Measurements from ENCODE around the gene BCL11B. TPM values are rescaled to one million over a fixed set of nuclear protein-coding genes. Genes with fewer than 3 reads are reported as not detected.
A peak's percentile ranks its signal among the peaks of the same experiment; 100 is the strongest.

Gene BCL11B
- total and polyA plus RNA-seq, 2 donors from 2014 or later, result 0.13 to 3.3 TPM

GRCh38 chr14:99232714-99233214, 39.2 kb downstream of the BCL11B start:
- H3K27me3 ChIP-seq (ENCODE audit: control insufficient read depth, insufficient read depth, low read length), result no peaks in the 10 kb centered on the region

GRCh38 chr14:99231850-99232713, 39.9 kb downstream of the BCL11B start:
- H3K9me3 ChIP-seq (ENCODE audit: control insufficient read depth in 2 of 3, insufficient read depth in 1 of 3, low read length in 3 of 3), result peaks cover 0 to 6% (median 0%) of the 10 kb centered on the region in 3 donors
- intact Hi-C loops (cut with DNase I), result no loop called here
- FAIRE-seq, result no peak
- H3K4me3 ChIP-seq (ENCODE audit: low read length in 3 of 3), result peak overlapping the region in 1 of 3 donors; percentile 2
- no peak overlapping the region for H3K9ac ChIP-seq (ENCODE audit: low read length in 3 of 3)
- no peaks in the 10 kb centered on the region for H3K27me3 ChIP-seq (ENCODE audit: control insufficient read depth, insufficient read depth, low read length)
- no peaks in the 10 kb centered on the region for H3K4me1 ChIP-seq (ENCODE audit: control insufficient read depth in 2 of 3, insufficient read depth in 2 of 3, low read depth in 1 of 3, low read length in 3 of 3)
- TF ChIP-seq CTCF (IDR thresholded peaks at IDR 0.05; ENCODE audit: borderline replicate concordance, extremely low read depth, insufficient read depth), result no peak
- peak in 4 of 5 donors; percentile 88 to 92 (median 92) for DNase-seq
- H3K27ac ChIP-seq (ENCODE audit: low read depth in 2 of 2, low read length in 2 of 2), result peak overlapping the region in 1 of 2 donors; percentile 32
- no peaks in the 10 kb centered on the region for H3K36me3 ChIP-seq (ENCODE audit: control insufficient read depth in 2 of 3, insufficient read depth in 3 of 3, low read length in 3 of 3)

More at GRCh38 chr14:99232714-99233214, 39.2 kb downstream of the BCL11B start:
- no peak overlapping the region for H3K27ac ChIP-seq (ENCODE audit: low read depth in 2 of 2, low read length in 2 of 2)
- H3K9ac ChIP-seq (ENCODE audit: low read length in 3 of 3), result no peak overlapping the region
- intact Hi-C loops (cut with DNase I), result no loop called here
- H3K4me3 ChIP-seq (ENCODE audit: low read length in 3 of 3), result no peak overlapping the region
- DNase-seq, result no peak
- no peak for TF ChIP-seq CTCF (IDR thresholded peaks at IDR 0.05; ENCODE audit: borderline replicate concordance, extremely low read depth, insufficient read depth)
- H3K36me3 ChIP-seq (ENCODE audit: control insufficient read depth in 2 of 3, insufficient read depth in 3 of 3, low read length in 3 of 3), result no peaks in the 10 kb centered on the region
- H3K9me3 ChIP-seq (ENCODE audit: control insufficient read depth in 2 of 3, insufficient read depth in 1 of 3, low read length in 3 of 3), result peaks cover 0 to 6% (median 0%) of the 10 kb centered on the region in 3 donors
- H3K4me1 ChIP-seq (ENCODE audit: control insufficient read depth in 2 of 3, insufficient read depth in 2 of 3, low read depth in 1 of 3, low read length in 3 of 3), result no peaks in the 10 kb centered on the region
- FAIRE-seq, result no peak

GRCh38 chr14:99231161-99231849, 40.7 kb downstream of the BCL11B start:
- Histone ChIP-seq H3K4me1 (ENCODE audit: control insufficient read depth in 2 of 3, insufficient read depth in 2 of 3, low read depth in 1 of 3, low read length in 3 of 3) (no peaks in the 10 kb centered on the region), H3K27me3 (ENCODE audit: control insufficient read depth, insufficient read depth, low read length) (no peaks in the 10 kb centered on the region), H3K27ac (ENCODE audit: low read depth in 2 of 2, low read length in 2 of 2) (no peak overlapping the region), H3K36me3 (ENCODE audit: control insufficient read depth in 2 of 3, insufficient read depth in 3 of 3, low read length in 3 of 3) (no peaks in the 10 kb centered on the region), H3K9me3 (ENCODE audit: control insufficient read depth in 2 of 3, insufficient read depth in 1 of 3, low read length in 3 of 3) (peaks cover 0 to 6% (median 0%) of the 10 kb centered on the region in 3 donors), H3K4me3 (ENCODE audit: low read length in 3 of 3) (no peak overlapping the region), H3K9ac (ENCODE audit: low read length in 3 of 3) (no peak overlapping the region)
- TF ChIP-seq CTCF (IDR thresholded peaks at IDR 0.05; ENCODE audit: borderline replicate concordance, extremely low read depth, insufficient read depth), result no peak
- DNase-seq (peak in 4 of 5 donors; percentile 76 to 87 (median 78)), FAIRE-seq (no peak)
- intact Hi-C loops (cut with DNase I), result no loop called here
